Panc1 (cell line): ENCODE results near the gene ELMO1.

Experiments
- CTCF ChIP-seq: fragments of 450-650 bp; IDR thresholded peaks from 2 replicates; pipeline ENCODE4 v1.5.1; 2017; ENCODE audit warnings: mild to moderate bottlenecking
- POLR2AphosphoS5 ChIP-seq: IDR thresholded peaks from 2 replicates; pipeline ENCODE4 v1.6.1; 2012; ENCODE audit warnings: mild to moderate bottlenecking, low read depth, low read length, moderate library complexity
- SIN3A ChIP-seq: IDR thresholded peaks from 2 replicates; pipeline ENCODE4 v1.6.1; 2012; ENCODE audit warnings: low read depth, mild to moderate bottlenecking, low read length, moderate library complexity, borderline replicate concordance; ENCODE audit not compliant: insufficient read depth
- TCF7L2 ChIP-seq: IDR thresholded peaks from 2 replicates; pipeline ENCODE4 v1.6.1; 2011; ENCODE audit warnings: mild to moderate bottlenecking, low read depth, low read length, inconsistent platforms

- TF ChIP-seq CTCF (no peak), SIN3A (no peak), POLR2AphosphoS5 (no peak), TCF7L2 (no peak)
These were observed 335.8 kb downstream of the ELMO1 start for GRCh38 chr7:37112876-37113275.
